ENCODE data around the gene HES4. TPM values are rescaled to one million over a fixed set of nuclear protein-coding genes. Genes with fewer than 3 reads are reported as not detected.

Gene HES4
- total RNA-seq, 1 experiment from 2014 or later: 145 TPM

- H2AFZ ChIP-seq (ENCODE audit: low read depth, low read length, poor library complexity, severe bottlenecking): no peak overlapping the region
- intact Hi-C loops (cut with micrococcal nuclease): loop anchor here (5.0 kb wide), 1 partner anchor 63 kb away; no protein-coding TSS in a partner anchor
- peak overlapping the region; percentile 94 for H3K9ac ChIP-seq (ENCODE audit: low read length)
- peaks cover 11 to 19% of the 10 kb centered on the region in 2 experiments; a peak in 3 of 4 replicates for H3K36me3 ChIP-seq (ENCODE audit: control insufficient read depth in 1 of 2, insufficient read depth in 2 of 2, low read length in 2 of 2)
- H3K9me3 ChIP-seq (ENCODE audit: control insufficient read depth in 1 of 2, insufficient read depth in 1 of 2, low read depth in 1 of 2, low read length in 2 of 2): no peaks in the 10 kb centered on the region; a peak in 1 of 4 replicates
- H3K4me2 ChIP-seq (ENCODE audit: low read length): peak overlapping the region; percentile 93
- TF ChIP-seq ZBTB33 (IDR thresholded peaks at IDR 0.05; ENCODE audit: extremely low read depth, insufficient replicate concordance, low read length): no peak
- TF ChIP-seq ZNF274 (IDR thresholded peaks at IDR 0.05; ENCODE audit: low read depth, low read length): no peak
- no peak for TF ChIP-seq TCF7L2 (IDR thresholded peaks at IDR 0.05; ENCODE audit: borderline replicate concordance, extremely low read depth, insufficient read depth, insufficient read length)
- ChIA-PET POLR2A (no interaction called here), RAD21 (ENCODE audit: low non-redundant PET in 1 of 2, low total read pairs in 2 of 2, uncharacterized antibody in 2 of 2, unreplicated experiment in 2 of 2) (no interaction called here), CTCF (no interaction called here)
- H3K27ac ChIP-seq (ENCODE audit: low read depth, low read length): peak overlapping the region; percentile 100
- DNase-seq (ENCODE audit: low read depth, low spot score): no peak
- H3K79me2 ChIP-seq (ENCODE audit: insufficient read depth, low read length): peaks cover 24% of the 10 kb centered on the region; the same call in 1 of the 2 replicates
- no peak for ATAC-seq
- H3K27me3 ChIP-seq (ENCODE audit: insufficient read depth, low read length): no peaks in the 10 kb centered on the region
- H4K20me1 ChIP-seq (ENCODE audit: insufficient read depth): no peaks in the 10 kb centered on the region
- peaks cover 21 to 41% of the 10 kb centered on the region in 2 experiments for H3K4me1 ChIP-seq (ENCODE audit: control insufficient read depth in 1 of 2, insufficient read depth in 2 of 2, low read length in 2 of 2)
- no peaks in the 10 kb centered on the region for H3K9me2 ChIP-seq (ENCODE audit: insufficient read depth)
- peak overlapping the region in 1 of 2 experiments; percentile 74; a peak in 1 of 4 replicates for H3K4me3 ChIP-seq (replicated peaks in 1 of 2; ENCODE audit: low read depth in 1 of 2, low read length in 2 of 2)
- BruUV-seq (replicated peaks): no TSS peak
These were observed 35.0 kb downstream of the HES4 start for GRCh38 chr1:964691-965525.

Data from HCT116 (cell line).